ENCODE results near the gene MEGF6. TPM values are rescaled to one million over a fixed set of nuclear protein-coding genes. Genes with fewer than 3 reads are reported as not detected.

Gene MEGF6
- total RNA-seq, 1 donor from 2014 or later: 43.4 TPM

GRCh38 chr1:3441880-3442279 is 169.4 kb downstream of the MEGF6 start:
- no peak for DNase-seq (ENCODE audit: low spot score)

GRCh38 chr1:3441410-3441847 is 169.9 kb downstream of the MEGF6 start:
- DNase-seq (ENCODE audit: low spot score): no peak

GRCh38 chr1:3440711-3441409 is 170.4 kb downstream of the MEGF6 start:
- DNase-seq (ENCODE audit: low spot score): no peak

GRCh38 chr1:3440300-3440681 is 171.0 kb downstream of the MEGF6 start:
- DNase-seq (ENCODE audit: low spot score): no peak

Other genes with a start within 250 kb of the MEGF6 start
- 81.4 TPM for gene ARHGEF16, start 156.8 kb downstream of the MEGF6 start, total RNA-seq
- gene TPRG1L, start 13.5 kb upstream of the MEGF6 start, total RNA-seq: 96.5 TPM
- 21.6 TPM for gene WRAP73, start 38.6 kb upstream of the MEGF6 start, total RNA-seq
- gene TP73, start 41.0 kb upstream of the MEGF6 start, total RNA-seq: 0.17 TPM
- not detected for gene CCDC27, start 140.9 kb upstream of the MEGF6 start, total RNA-seq
- 5.9 TPM for gene SMIM1, start 161.2 kb upstream of the MEGF6 start, total RNA-seq
- 43.2 TPM for gene LRRC47, start 185.0 kb upstream of the MEGF6 start, total RNA-seq
- gene CEP104, start 245.7 kb upstream of the MEGF6 start, total RNA-seq: 64.1 TPM
- 9.8 TPM for gene DFFB, start 246.0 kb upstream of the MEGF6 start, total RNA-seq